ENCODE measurements around the gene EFNA5. TPM values are rescaled to one million over a fixed set of nuclear protein-coding genes. Genes with fewer than 3 reads are reported as not detected.

EFNA5 gene
- total RNA-seq, 1 experiment from 2014 or later = 0.22 TPM

GRCh38 chr5:107467137-107467932 is 203.4 kb downstream of the EFNA5 start:
- Histone ChIP-seq H3K4me3 (replicated peaks in 1 of 2; ENCODE audit: low read depth in 1 of 2, low read length in 2 of 2) (no peak overlapping the region), H3K27ac (ENCODE audit: low read depth, low read length) (no peak overlapping the region), H3K9me3 (ENCODE audit: control insufficient read depth in 1 of 2, insufficient read depth in 1 of 2, low read depth in 1 of 2, low read length in 2 of 2) (no peaks in the 10 kb centered on the region), H2AFZ (ENCODE audit: low read depth, low read length, poor library complexity, severe bottlenecking) (no peak overlapping the region), H3K36me3 (ENCODE audit: control insufficient read depth in 1 of 2, insufficient read depth in 2 of 2, low read length in 2 of 2) (no peaks in the 10 kb centered on the region), H3K4me2 (ENCODE audit: low read length) (no peak overlapping the region), H3K9ac (ENCODE audit: low read length) (no peak overlapping the region), H3K27me3 (ENCODE audit: insufficient read depth, low read length) (no peaks in the 10 kb centered on the region), H4K20me1 (ENCODE audit: insufficient read depth) (no peaks in the 10 kb centered on the region), H3K9me2 (ENCODE audit: insufficient read depth) (no peaks in the 10 kb centered on the region), H3K79me2 (ENCODE audit: insufficient read depth, low read length) (no peaks in the 10 kb centered on the region), H3K4me1 (ENCODE audit: control insufficient read depth in 1 of 2, insufficient read depth in 2 of 2, low read length in 2 of 2) (peaks cover 22 to 33% of the 10 kb centered on the region in 2 experiments; a peak in 3 of 4 replicates)
- ATAC-seq (no peak), DNase-seq (ENCODE audit: low read depth, low spot score) (no peak)
- RAD21 ChIA-PET (ENCODE audit: low non-redundant PET in 1 of 2, low total read pairs in 2 of 2, uncharacterized antibody in 2 of 2, unreplicated experiment in 2 of 2) = no interaction called here
- no TSS peak for BruUV-seq (replicated peaks)
- no peak for TF ChIP-seq RAD21 (IDR thresholded peaks at IDR 0.05; ENCODE audit: low read depth)
- TF ChIP-seq TCF7L2 (IDR thresholded peaks at IDR 0.05; ENCODE audit: borderline replicate concordance, extremely low read depth, insufficient read depth, insufficient read length) = no peak
- TF ChIP-seq, protein P1, sequence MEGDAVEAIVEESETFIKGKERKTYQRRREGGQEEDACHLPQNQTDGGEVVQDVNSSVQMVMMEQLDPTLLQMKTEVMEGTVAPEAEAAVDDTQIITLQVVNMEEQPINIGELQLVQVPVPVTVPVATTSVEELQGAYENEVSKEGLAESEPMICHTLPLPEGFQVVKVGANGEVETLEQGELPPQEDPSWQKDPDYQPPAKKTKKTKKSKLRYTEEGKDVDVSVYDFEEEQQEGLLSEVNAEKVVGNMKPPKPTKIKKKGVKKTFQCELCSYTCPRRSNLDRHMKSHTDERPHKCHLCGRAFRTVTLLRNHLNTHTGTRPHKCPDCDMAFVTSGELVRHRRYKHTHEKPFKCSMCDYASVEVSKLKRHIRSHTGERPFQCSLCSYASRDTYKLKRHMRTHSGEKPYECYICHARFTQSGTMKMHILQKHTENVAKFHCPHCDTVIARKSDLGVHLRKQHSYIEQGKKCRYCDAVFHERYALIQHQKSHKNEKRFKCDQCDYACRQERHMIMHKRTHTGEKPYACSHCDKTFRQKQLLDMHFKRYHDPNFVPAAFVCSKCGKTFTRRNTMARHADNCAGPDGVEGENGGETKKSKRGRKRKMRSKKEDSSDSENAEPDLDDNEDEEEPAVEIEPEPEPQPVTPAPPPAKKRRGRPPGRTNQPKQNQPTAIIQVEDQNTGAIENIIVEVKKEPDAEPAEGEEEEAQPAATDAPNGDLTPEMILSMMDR (IDR thresholded peaks at IDR 0.05 in 2 of 3, conservative IDR thresholded peaks at IDR 0.05 in 1 of 3; ENCODE audit: borderline replicate concordance in 1 of 3, insufficient read depth in 1 of 3, low read depth in 2 of 3, low read length in 2 of 3) = no peak
- TF ChIP-seq POLR2A (IDR thresholded peaks at IDR 0.05; ENCODE audit: borderline replicate concordance, extremely low read depth, insufficient read depth, insufficient read length) = no peak
- no peak for TF ChIP-seq SRF (IDR thresholded peaks at IDR 0.05; ENCODE audit: low read depth)
- TF ChIP-seq, protein P2, sequence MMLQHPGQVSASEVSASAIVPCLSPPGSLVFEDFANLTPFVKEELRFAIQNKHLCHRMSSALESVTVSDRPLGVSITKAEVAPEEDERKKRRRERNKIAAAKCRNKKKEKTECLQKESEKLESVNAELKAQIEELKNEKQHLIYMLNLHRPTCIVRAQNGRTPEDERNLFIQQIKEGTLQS (IDR thresholded peaks at IDR 0.05) = no peak
- no peak for TF ChIP-seq EZH2phosphoT487 (IDR thresholded peaks at IDR 0.05; ENCODE audit: borderline replicate concordance)
- TF ChIP-seq ZNF274 (IDR thresholded peaks at IDR 0.05; ENCODE audit: low read depth, low read length) = no peak
- TF ChIP-seq YY1 (IDR thresholded peaks at IDR 0.05; ENCODE audit: extremely low read depth, insufficient replicate concordance, low read depth, low read length) = no peak
- TF ChIP-seq POLR2AphosphoS5 (IDR thresholded peaks at IDR 0.05; ENCODE audit: low read depth, low read length) = no peak
- TF ChIP-seq ZFX (IDR thresholded peaks at IDR 0.05) = no peak
- TF ChIP-seq MAX (IDR thresholded peaks at IDR 0.05) = no peak
- TF ChIP-seq EZH2 (IDR thresholded peaks at IDR 0.05) = no peak
- no peak for TF ChIP-seq SIN3A (IDR thresholded peaks at IDR 0.05; ENCODE audit: low read depth)
- no peak for TF ChIP-seq CEBPB (IDR thresholded peaks at IDR 0.05; ENCODE audit: low read depth)
- TF ChIP-seq, protein P3, sequence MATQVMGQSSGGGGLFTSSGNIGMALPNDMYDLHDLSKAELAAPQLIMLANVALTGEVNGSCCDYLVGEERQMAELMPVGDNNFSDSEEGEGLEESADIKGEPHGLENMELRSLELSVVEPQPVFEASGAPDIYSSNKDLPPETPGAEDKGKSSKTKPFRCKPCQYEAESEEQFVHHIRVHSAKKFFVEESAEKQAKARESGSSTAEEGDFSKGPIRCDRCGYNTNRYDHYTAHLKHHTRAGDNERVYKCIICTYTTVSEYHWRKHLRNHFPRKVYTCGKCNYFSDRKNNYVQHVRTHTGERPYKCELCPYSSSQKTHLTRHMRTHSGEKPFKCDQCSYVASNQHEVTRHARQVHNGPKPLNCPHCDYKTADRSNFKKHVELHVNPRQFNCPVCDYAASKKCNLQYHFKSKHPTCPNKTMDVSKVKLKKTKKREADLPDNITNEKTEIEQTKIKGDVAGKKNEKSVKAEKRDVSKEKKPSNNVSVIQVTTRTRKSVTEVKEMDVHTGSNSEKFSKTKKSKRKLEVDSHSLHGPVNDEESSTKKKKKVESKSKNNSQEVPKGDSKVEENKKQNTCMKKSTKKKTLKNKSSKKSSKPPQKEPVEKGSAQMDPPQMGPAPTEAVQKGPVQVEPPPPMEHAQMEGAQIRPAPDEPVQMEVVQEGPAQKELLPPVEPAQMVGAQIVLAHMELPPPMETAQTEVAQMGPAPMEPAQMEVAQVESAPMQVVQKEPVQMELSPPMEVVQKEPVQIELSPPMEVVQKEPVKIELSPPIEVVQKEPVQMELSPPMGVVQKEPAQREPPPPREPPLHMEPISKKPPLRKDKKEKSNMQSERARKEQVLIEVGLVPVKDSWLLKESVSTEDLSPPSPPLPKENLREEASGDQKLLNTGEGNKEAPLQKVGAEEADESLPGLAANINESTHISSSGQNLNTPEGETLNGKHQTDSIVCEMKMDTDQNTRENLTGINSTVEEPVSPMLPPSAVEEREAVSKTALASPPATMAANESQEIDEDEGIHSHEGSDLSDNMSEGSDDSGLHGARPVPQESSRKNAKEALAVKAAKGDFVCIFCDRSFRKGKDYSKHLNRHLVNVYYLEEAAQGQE (IDR thresholded peaks at IDR 0.05; ENCODE audit: low read depth) = no peak
- CTCF ChIA-PET = no interaction called here
- POLR2A ChIA-PET = no interaction called here
- intact Hi-C loops (cut with micrococcal nuclease) = no loop called here
